CD4-positive, alpha-beta T cell treated with Interferon gamma for 1 hour (primary cell): ENCODE data around the gene LDLRAD4.
A peak's percentile ranks its signal among the peaks of the same experiment; 100 is the strongest.

Experiments used
- DNase-seq: peaks from one replicate; pipeline ENCODE4 v3.0.0-alpha.2; 2020

LDLRAD4 gene

GRCh38 chr18:13585379-13586153 is 367.0 kb downstream of the LDLRAD4 start:
- no peak for DNase-seq

GRCh38 chr18:13587001-13587400 is 368.4 kb downstream of the LDLRAD4 start:
- no peak for DNase-seq

GRCh38 chr18:13587477-13587876 is 368.9 kb downstream of the LDLRAD4 start:
- DNase-seq = no peak

GRCh38 chr18:13587937-13588336 is 369.4 kb downstream of the LDLRAD4 start:
- DNase-seq = no peak

GRCh38 chr18:13589316-13589715 is 370.8 kb downstream of the LDLRAD4 start:
- DNase-seq = no peak

- DNase-seq = no peak
Measured at GRCh38 chr18:13589943-13590342, 371.4 kb downstream of the LDLRAD4 start.

- no peak for DNase-seq
Measured at GRCh38 chr18:13592246-13592645, 373.7 kb downstream of the LDLRAD4 start.

GRCh38 chr18:13594551-13594950 is 376.0 kb downstream of the LDLRAD4 start:
- DNase-seq = no peak

GRCh38 chr18:13597068-13597467 is 378.5 kb downstream of the LDLRAD4 start:
- DNase-seq = no peak

GRCh38 chr18:13598591-13598990 is 380.0 kb downstream of the LDLRAD4 start:
- DNase-seq = no peak

GRCh38 chr18:13599031-13599430 is 380.5 kb downstream of the LDLRAD4 start:
- no peak for DNase-seq

GRCh38 chr18:13603304-13604019 is 384.9 kb downstream of the LDLRAD4 start:
- DNase-seq = no peak

- DNase-seq = no peak
Measured at GRCh38 chr18:13604786-13605185, 386.2 kb downstream of the LDLRAD4 start.

- no peak for DNase-seq
Measured at GRCh38 chr18:13605477-13605876, 386.9 kb downstream of the LDLRAD4 start.

GRCh38 chr18:13605901-13606300 is 387.3 kb downstream of the LDLRAD4 start:
- no peak for DNase-seq

GRCh38 chr18:13606604-13607254 is 388.2 kb downstream of the LDLRAD4 start:
- no peak for DNase-seq

GRCh38 chr18:13608024-13608562 is 389.5 kb downstream of the LDLRAD4 start:
- DNase-seq = peak; percentile 19

- peak; percentile 16 for DNase-seq
Measured at GRCh38 chr18:13608791-13609532, 390.4 kb downstream of the LDLRAD4 start.

GRCh38 chr18:13610555-13611141 is 392.1 kb downstream of the LDLRAD4 start:
- DNase-seq = no peak

GRCh38 chr18:13611142-13611600 is 392.6 kb downstream of the LDLRAD4 start:
- DNase-seq = peak; percentile 86

GRCh38 chr18:13611601-13612195 is 393.1 kb downstream of the LDLRAD4 start:
- peak; percentile 19 for DNase-seq
